HepG2 (cell line): ENCODE results near the gene UAP1. TPM values are rescaled to one million over a fixed set of nuclear protein-coding genes. Genes with fewer than 3 reads are reported as not detected.

ENCODE experiments used
- BRF2 ChIP-seq: sonication (generic); formaldehyde crosslinking; IDR thresholded peaks from 2 replicates; pipeline ENCODE4 v1.8.1; 2022; ENCODE audit warnings: mild to moderate bottlenecking, missing genetic modification reagents
- CAMTA2 ChIP-seq: sonication (generic); formaldehyde crosslinking; IDR thresholded peaks from 2 replicates; pipeline ENCODE4 v1.4.0; 2020; ENCODE audit warnings: mild to moderate bottlenecking, missing genetic modification reagents, borderline replicate concordance
- FOXC1 ChIP-seq: sonication (generic); formaldehyde crosslinking; IDR thresholded peaks from 2 replicates; pipeline ENCODE4 v1.8.0; 2022; ENCODE audit warnings: mild to moderate bottlenecking, missing genetic modification reagents, borderline replicate concordance
- HIC2 ChIP-seq: sonication (generic); formaldehyde crosslinking; IDR thresholded peaks from 2 replicates; pipeline ENCODE4 v1.9.0; 2022; ENCODE audit warnings: low read depth, missing genetic modification reagents
- MED13 ChIP-seq: sonication (generic); formaldehyde crosslinking; IDR thresholded peaks from 2 replicates; pipeline ENCODE4 v1.5.0; 2020; ENCODE audit warnings: missing genetic modification reagents
- PAWR ChIP-seq: sonication (generic); formaldehyde crosslinking; IDR thresholded peaks from 2 replicates; pipeline ENCODE4 v1.4.0; 2020; ENCODE audit warnings: missing genetic modification reagents, mild to moderate bottlenecking, borderline replicate concordance
- RARA ChIP-seq: IDR thresholded peaks from 2 replicates; pipeline ENCODE4 v1.6.1; 2016; ENCODE audit warnings: missing genetic modification reagents, missing compliant biosample characterization
- RERE ChIP-seq: IDR thresholded peaks from 2 replicates; pipeline ENCODE4 v1.6.1; 2016; ENCODE audit warnings: low read depth, missing genetic modification reagents, missing compliant biosample characterization
- SAP130 ChIP-seq: IDR thresholded peaks from 2 replicates; pipeline ENCODE4 v1.6.1; 2016; ENCODE audit warnings: low read depth
- ZHX2 ChIP-seq, 2 experiments: sonication (generic) in 1 of 2; formaldehyde crosslinking in 1 of 2; IDR thresholded peaks; 2 replicates each; pipeline versions ENCODE4 v1.6.1 to v1.9.0; 2014 to 2022; ENCODE audit warnings: antibody characterized with exemption in 1 of 2, borderline replicate concordance in 1 of 2, inconsistent platforms in 1 of 2, low read depth in 1 of 2, missing genetic modification reagents in 1 of 2
- ZNF432 ChIP-seq: sonication (generic); formaldehyde crosslinking; IDR thresholded peaks from 2 replicates; pipeline ENCODE4 v1.5.0; 2020; ENCODE audit warnings: missing genetic modification reagents, mild to moderate bottlenecking, borderline replicate concordance
- ZNF451 ChIP-seq: sonication (generic); formaldehyde crosslinking; IDR thresholded peaks from 2 replicates; pipeline ENCODE4 v1.5.0; 2020; ENCODE audit warnings: mild to moderate bottlenecking, missing genetic modification reagents
- ZNF598 ChIP-seq: sonication (generic); formaldehyde crosslinking; IDR thresholded peaks from 2 replicates; pipeline ENCODE4 v1.5.1; 2020; ENCODE audit warnings: mild to moderate bottlenecking, missing genetic modification reagents, borderline replicate concordance
- ZNF749 ChIP-seq: sonication (generic); formaldehyde crosslinking; IDR thresholded peaks from 2 replicates; pipeline ENCODE4 v1.8.0; 2022; ENCODE audit warnings: mild to moderate bottlenecking, missing genetic modification reagents, moderate library complexity, borderline replicate concordance
- polyA plus RNA-seq, 8 experiments: library from polyadenylated mRNA; depleted of rRNA in 3 of 8; stranded (reverse) in 7 of 8; unstranded in 1 of 8; fragments of >200 nt; fragmentation: Illumina TruSeq in 4 of 8; extraction: Trizol in 4 of 8; gene quantifications; 2 replicates each; pipeline versions ENCODE4 v1.2.1 to v1.2.3, GENCODE V29; 2011 to 2016; ENCODE audit warnings: low read depth in 4 of 8, missing spikeins in 1 of 8, mixed read lengths in 1 of 8; ENCODE audit not compliant: insufficient read depth in 1 of 8
- total RNA-seq, 5 experiments: library from RNA; depleted of rRNA; stranded (reverse); fragments of >200 nt; fragmentation: Illumina TruSeq; extraction: Trizol; gene quantifications; 2 replicates each; pipeline ENCODE4 v1.2.3, GENCODE V29; 2016; ENCODE audit warnings: low read depth in 1 of 5

The UAP1 gene
- total and polyA plus RNA-seq, 2 of the 13 experiments (the other 11 are each of a cell fraction or from before 2014, with no cell fraction given) = 48.4 to 117 TPM

GRCh38 chr1:162596514-162597170 lies 35.1 kb downstream of the UAP1 start (continued):
- no peak for TF ChIP-seq HIC2 (CRISPR knock-in tag)
- peak; percentile 87 for TF ChIP-seq RARA
- no peak for TF ChIP-seq PAWR (CRISPR knock-in tag)
- peak; percentile 68 for TF ChIP-seq SAP130
- TF ChIP-seq ZNF598 (CRISPR knock-in tag) = no peak
- TF ChIP-seq ZNF432 (CRISPR knock-in tag) = no peak
- TF ChIP-seq ZNF749 (CRISPR knock-in tag) = no peak
- TF ChIP-seq ZNF451 (CRISPR knock-in tag) = no peak
- no peak for TF ChIP-seq FOXC1 (CRISPR knock-in tag)
- TF ChIP-seq BRF2 (CRISPR knock-in tag) = no peak
- TF ChIP-seq RERE (CRISPR knock-in tag) = 0 out of 2 replicates have a peak, but pooled peaks have one; percentile 30
- no peak for TF ChIP-seq ZHX2 (IDR thresholded peaks at IDR 0.05; ENCODE audit: low read depth)
- TF ChIP-seq ZHX2 (CRISPR knock-in tag; IDR thresholded peaks at IDR 0.05; ENCODE audit: borderline replicate concordance) = no peak
- TF ChIP-seq CAMTA2 = no peak
- no peak for TF ChIP-seq MED13 (CRISPR knock-in tag)
